Activated naive CD4-positive, alpha-beta T cell treated with anti-CD3 and anti-CD28 coated beads, Interleukin-2, amount 50 U/mL, for 24 hours (primary cell): Measurements from ENCODE around the gene TMEM205.
"Not testable (repeated sequence)": the region's sequence is repeated elsewhere in the genome, so short reads cannot be mapped to it uniquely, and the experiment has no call there.

Experiments used
- H3K27ac Mint-ChIP-seq: one replicate; pipeline ENCODE4 v1.8.0; 2021; ENCODE audit warnings: mild to moderate bottlenecking, mixed read lengths
- H3K27me3 Mint-ChIP-seq: one replicate; pipeline ENCODE4 v1.8.0; 2021; ENCODE audit warnings: mixed read lengths
- H3K36me3 Mint-ChIP-seq: one replicate; pipeline ENCODE4 v1.8.0; 2021; ENCODE audit warnings: mixed read lengths
- H3K4me1 Mint-ChIP-seq: one replicate; pipeline ENCODE4 v1.8.0; 2021; ENCODE audit warnings: mixed read lengths
- H3K4me3 Mint-ChIP-seq: one replicate; pipeline ENCODE4 v1.8.0; 2021; ENCODE audit warnings: mild to moderate bottlenecking, mixed read lengths
- H3K9me3 Mint-ChIP-seq: one replicate; pipeline ENCODE4 v1.8.0; 2021; ENCODE audit warnings: mixed read lengths

The TMEM205 gene

GRCh38 chr19:11335449-11336146 is 10.5 kb downstream of the TMEM205 start:
- Mint-ChIP-seq H3K27ac (no peak overlapping the region), H3K4me3 (no peak overlapping the region), H3K27me3 (no peaks in the 10 kb centered on the region), H3K9me3 (no peaks in the 10 kb centered on the region), H3K4me1 (peaks cover 27% of the 10 kb centered on the region), H3K36me3 (peaks cover 10% of the 10 kb centered on the region)

- H3K27ac Mint-ChIP-seq = not testable (repeated sequence)
- Mint-ChIP-seq H3K36me3 (peaks cover 10% of the 10 kb centered on the region), H3K4me1 (peaks cover 18% of the 10 kb centered on the region)
These were observed 12.2 kb downstream of the TMEM205 start for GRCh38 chr19:11333838-11334237.

GRCh38 chr19:11332822-11333221 is 13.2 kb downstream of the TMEM205 start:
- Mint-ChIP-seq H3K36me3 (peaks cover 10% of the 10 kb centered on the region), H3K4me3 (no peak overlapping the region), H3K27me3 (no peaks in the 10 kb centered on the region), H3K9me3 (no peaks in the 10 kb centered on the region), H3K4me1 (peaks cover 10% of the 10 kb centered on the region), H3K27ac (no peak overlapping the region)

More at GRCh38 chr19:11333838-11334237, 12.2 kb downstream of the TMEM205 start:
- not testable (repeated sequence) for H3K27me3 Mint-ChIP-seq, H3K4me3 Mint-ChIP-seq, H3K9me3 Mint-ChIP-seq

GRCh38 chr19:11331502-11331901 is 14.6 kb downstream of the TMEM205 start:
- Mint-ChIP-seq H3K36me3 (peaks cover 10% of the 10 kb centered on the region), H3K4me1 (no peaks in the 10 kb centered on the region), H3K27me3 (no peaks in the 10 kb centered on the region), H3K4me3 (no peak overlapping the region), H3K9me3 (no peaks in the 10 kb centered on the region), H3K27ac (no peak overlapping the region)

- Mint-ChIP-seq H3K4me3 (no peak overlapping the region), H3K4me1 (no peaks in the 10 kb centered on the region), H3K36me3 (peaks cover 5% of the 10 kb centered on the region), H3K9me3 (no peaks in the 10 kb centered on the region), H3K27ac (no peak overlapping the region), H3K27me3 (no peaks in the 10 kb centered on the region)
These were observed 15.9 kb downstream of the TMEM205 start for GRCh38 chr19:11330127-11330526.

- no peaks in the 10 kb centered on the region for H3K27me3 Mint-ChIP-seq
- no peak overlapping the region for H3K27ac Mint-ChIP-seq
- no peaks in the 10 kb centered on the region for H3K9me3 Mint-ChIP-seq
- H3K36me3 Mint-ChIP-seq = no peaks in the 10 kb centered on the region
- H3K4me1 Mint-ChIP-seq = peaks cover 18% of the 10 kb centered on the region
- no peak overlapping the region for H3K4me3 Mint-ChIP-seq
These were observed 20.5 kb downstream of the TMEM205 start for GRCh38 chr19:11325544-11325943.

GRCh38 chr19:11324748-11325389 is 21.2 kb downstream of the TMEM205 start:
- Mint-ChIP-seq H3K27ac (peak overlapping the region; percentile 79), H3K27me3 (no peaks in the 10 kb centered on the region), H3K4me1 (peaks cover 18% of the 10 kb centered on the region), H3K4me3 (no peak overlapping the region), H3K9me3 (no peaks in the 10 kb centered on the region), H3K36me3 (no peaks in the 10 kb centered on the region)

- Mint-ChIP-seq H3K27me3 (no peaks in the 10 kb centered on the region), H3K4me1 (peaks cover 18% of the 10 kb centered on the region), H3K9me3 (no peaks in the 10 kb centered on the region), H3K4me3 (peak overlapping the region; percentile 39), H3K27ac (peak overlapping the region; percentile 79), H3K36me3 (no peaks in the 10 kb centered on the region)
These were observed 21.9 kb downstream of the TMEM205 start for GRCh38 chr19:11324079-11324661.

- Mint-ChIP-seq H3K27ac (peak overlapping the region; percentile 79), H3K27me3 (peaks cover 2% of the 10 kb centered on the region), H3K4me3 (peak overlapping the region; percentile 39), H3K9me3 (no peaks in the 10 kb centered on the region), H3K36me3 (no peaks in the 10 kb centered on the region), H3K4me1 (peaks cover 18% of the 10 kb centered on the region)
These were observed 22.4 kb downstream of the TMEM205 start for GRCh38 chr19:11323601-11324078.

GRCh38 chr19:11322269-11323024 is 23.6 kb downstream of the TMEM205 start:
- H3K27ac Mint-ChIP-seq = no peak overlapping the region
- no peaks in the 10 kb centered on the region for H3K36me3 Mint-ChIP-seq
- H3K27me3 Mint-ChIP-seq = peaks cover 3% of the 10 kb centered on the region
- peaks cover 18% of the 10 kb centered on the region for H3K4me1 Mint-ChIP-seq
- no peak overlapping the region for H3K4me3 Mint-ChIP-seq
- no peaks in the 10 kb centered on the region for H3K9me3 Mint-ChIP-seq

GRCh38 chr19:11321191-11322126 is 24.6 kb downstream of the TMEM205 start:
- Mint-ChIP-seq H3K9me3 (no peaks in the 10 kb centered on the region), H3K4me1 (peaks cover 18% of the 10 kb centered on the region), H3K27ac (no peak overlapping the region), H3K4me3 (no peak overlapping the region), H3K36me3 (no peaks in the 10 kb centered on the region), H3K27me3 (peaks cover 6% of the 10 kb centered on the region)

- H3K4me1 Mint-ChIP-seq = peaks cover 18% of the 10 kb centered on the region
- H3K27ac Mint-ChIP-seq, H3K4me3 Mint-ChIP-seq, H3K36me3 Mint-ChIP-seq, H3K9me3 Mint-ChIP-seq, H3K27me3 Mint-ChIP-seq: not testable (repeated sequence)
These were observed 25.6 kb downstream of the TMEM205 start for GRCh38 chr19:11320278-11320995.

GRCh38 chr19:11306337-11306736 is 39.7 kb downstream of the TMEM205 start:
- Mint-ChIP-seq H3K4me1 (no peaks in the 10 kb centered on the region), H3K27ac (peak overlapping the region; percentile 30), H3K36me3 (no peaks in the 10 kb centered on the region), H3K27me3 (peaks cover 4% of the 10 kb centered on the region), H3K9me3 (no peaks in the 10 kb centered on the region), H3K4me3 (no peak overlapping the region)

GRCh38 chr19:11304936-11305335 is 41.1 kb downstream of the TMEM205 start:
- peaks cover 3% of the 10 kb centered on the region for H3K27me3 Mint-ChIP-seq
- no peaks in the 10 kb centered on the region for H3K36me3 Mint-ChIP-seq
- no peak overlapping the region for H3K27ac Mint-ChIP-seq
- no peaks in the 10 kb centered on the region for H3K4me1 Mint-ChIP-seq
- no peaks in the 10 kb centered on the region for H3K9me3 Mint-ChIP-seq
- H3K4me3 Mint-ChIP-seq = no peak overlapping the region
